ENCODE measurements around the gene GLYATL1. TPM values are rescaled to one million over a fixed set of nuclear protein-coding genes. Genes with fewer than 3 reads are reported as not detected.
"Not testable (repeated sequence)": the region's sequence is repeated elsewhere in the genome, so short reads cannot be mapped to it uniquely, and the experiment has no call there.

Gene GLYATL1
- total and polyA plus RNA-seq, 2 experiments from 2014 or later, result 6.9 to 34.1 TPM

GRCh38 chr11:58998480-58999290 lies 59.4 kb downstream of the GLYATL1 start:
- Histone ChIP-seq H3K79me2 (no peaks in the 10 kb centered on the region), H2AFZ (no peak overlapping the region), H3K4me3 (no peak overlapping the region), H3K4me2 (no peak overlapping the region), H3K27me3 (no peaks in the 10 kb centered on the region), H4K20me1 (ENCODE audit: insufficient read depth, poor library complexity, severe bottlenecking) (no peaks in the 10 kb centered on the region), H3K9me3 (ENCODE audit: low read depth) (no peaks in the 10 kb centered on the region), H3K36me3 (replicated peaks; ENCODE audit: insufficient read depth, low read depth) (no peaks in the 10 kb centered on the region), H3K27ac (peak overlapping the region; percentile 82), H3K4me1 (ENCODE audit: insufficient read depth) (peaks cover 6% of the 10 kb centered on the region), H3K9me2 (replicated peaks; ENCODE audit: insufficient read depth) (no peaks in the 10 kb centered on the region)
- peak; percentile 8 for DNase-seq (ENCODE audit: low spot score)
- 64% methylated on average over 7 of the region's 7 CpGs for WGBS (ENCODE audit: low lambda C conversion rate, missing lambda C conversion rate)
- no peak for TF ChIP-seq EZH2phosphoT487 (IDR thresholded peaks at IDR 0.05; ENCODE audit: low read depth, severe bottlenecking, unreplicated experiment)
- TF ChIP-seq EZH2 (IDR thresholded peaks at IDR 0.05; ENCODE audit: borderline replicate concordance), result no peak

DNA sequence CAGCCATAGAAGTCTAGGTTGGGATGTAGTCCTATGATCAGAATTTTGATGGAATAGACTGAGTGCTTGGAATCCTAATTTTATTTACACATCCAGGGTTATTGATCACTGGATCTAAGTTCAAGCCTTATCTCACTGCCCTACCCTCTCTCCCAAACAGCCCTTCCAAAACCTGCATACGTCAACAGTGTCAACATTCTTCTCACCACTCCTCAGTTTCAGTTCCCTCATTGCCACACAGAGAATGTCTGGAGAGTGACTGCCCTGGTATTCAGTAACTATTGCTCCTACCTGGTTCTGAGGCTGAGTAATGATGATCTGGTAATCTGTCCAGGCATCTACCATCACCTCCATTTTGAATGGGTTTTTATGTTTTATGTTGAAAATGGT lies 60.0 kb downstream of the GLYATL1 start:
- Histone ChIP-seq H3K9me3 (ENCODE audit: low read depth) (no peaks in the 10 kb centered on the region), H4K20me1 (ENCODE audit: insufficient read depth, poor library complexity, severe bottlenecking) (no peaks in the 10 kb centered on the region), H2AFZ (no peak overlapping the region), H3K4me3 (no peak overlapping the region), H3K4me2 (no peak overlapping the region), H3K79me2 (no peaks in the 10 kb centered on the region), H3K36me3 (replicated peaks; ENCODE audit: insufficient read depth, low read depth) (no peaks in the 10 kb centered on the region), H3K27ac (peak overlapping the region; percentile 82), H3K9me2 (replicated peaks; ENCODE audit: insufficient read depth) (no peaks in the 10 kb centered on the region), H3K4me1 (ENCODE audit: insufficient read depth) (peaks cover 6% of the 10 kb centered on the region), H3K27me3 (no peaks in the 10 kb centered on the region)
- WGBS (ENCODE audit: low lambda C conversion rate, missing lambda C conversion rate), result 58% methylated on average over 1 of the region's 1 CpG
- peak; percentile 18 for DNase-seq (ENCODE audit: low spot score)
- TF ChIP-seq EZH2phosphoT487 (IDR thresholded peaks at IDR 0.05; ENCODE audit: low read depth, severe bottlenecking, unreplicated experiment) (no peak), EZH2 (IDR thresholded peaks at IDR 0.05; ENCODE audit: borderline replicate concordance) (no peak)
- TF ChIP-seq, protein P1, sequence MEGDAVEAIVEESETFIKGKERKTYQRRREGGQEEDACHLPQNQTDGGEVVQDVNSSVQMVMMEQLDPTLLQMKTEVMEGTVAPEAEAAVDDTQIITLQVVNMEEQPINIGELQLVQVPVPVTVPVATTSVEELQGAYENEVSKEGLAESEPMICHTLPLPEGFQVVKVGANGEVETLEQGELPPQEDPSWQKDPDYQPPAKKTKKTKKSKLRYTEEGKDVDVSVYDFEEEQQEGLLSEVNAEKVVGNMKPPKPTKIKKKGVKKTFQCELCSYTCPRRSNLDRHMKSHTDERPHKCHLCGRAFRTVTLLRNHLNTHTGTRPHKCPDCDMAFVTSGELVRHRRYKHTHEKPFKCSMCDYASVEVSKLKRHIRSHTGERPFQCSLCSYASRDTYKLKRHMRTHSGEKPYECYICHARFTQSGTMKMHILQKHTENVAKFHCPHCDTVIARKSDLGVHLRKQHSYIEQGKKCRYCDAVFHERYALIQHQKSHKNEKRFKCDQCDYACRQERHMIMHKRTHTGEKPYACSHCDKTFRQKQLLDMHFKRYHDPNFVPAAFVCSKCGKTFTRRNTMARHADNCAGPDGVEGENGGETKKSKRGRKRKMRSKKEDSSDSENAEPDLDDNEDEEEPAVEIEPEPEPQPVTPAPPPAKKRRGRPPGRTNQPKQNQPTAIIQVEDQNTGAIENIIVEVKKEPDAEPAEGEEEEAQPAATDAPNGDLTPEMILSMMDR (IDR thresholded peaks at IDR 0.05; ENCODE audit: poor library complexity), result no peak

DNA sequence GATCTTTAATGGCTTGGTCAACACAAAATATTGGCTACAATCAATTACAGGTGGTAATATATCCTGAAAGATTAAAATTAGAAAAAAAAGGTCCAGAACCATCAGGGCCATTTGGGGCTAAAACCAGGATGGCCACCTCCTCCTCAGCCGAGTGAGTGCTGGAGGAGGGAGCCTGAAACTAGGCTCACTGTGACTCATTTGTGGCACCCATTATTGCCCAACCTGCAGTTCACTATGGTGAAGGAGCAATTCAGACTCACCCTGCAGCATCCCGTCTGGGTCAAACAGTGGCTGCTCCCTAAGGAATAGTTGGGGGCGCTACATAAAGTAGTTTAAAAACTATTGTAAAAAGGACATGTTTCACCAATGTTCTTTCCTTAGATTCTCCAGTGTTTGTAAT lies 60.7 kb downstream of the GLYATL1 start:
- Histone ChIP-seq H4K20me1 (ENCODE audit: insufficient read depth, poor library complexity, severe bottlenecking) (no peaks in the 10 kb centered on the region), H3K4me1 (ENCODE audit: insufficient read depth) (peaks cover 6% of the 10 kb centered on the region), H3K27me3 (no peaks in the 10 kb centered on the region), H3K9me3 (ENCODE audit: low read depth) (no peaks in the 10 kb centered on the region), H3K79me2 (no peaks in the 10 kb centered on the region), H3K9me2 (replicated peaks; ENCODE audit: insufficient read depth) (no peaks in the 10 kb centered on the region), H3K4me2 (no peak overlapping the region), H3K36me3 (replicated peaks; ENCODE audit: insufficient read depth, low read depth) (no peaks in the 10 kb centered on the region), H2AFZ (no peak overlapping the region), H3K4me3 (no peak overlapping the region), H3K27ac (peak overlapping the region; percentile 82)
- no peak for DNase-seq (ENCODE audit: low spot score)
- no peak for TF ChIP-seq EZH2phosphoT487 (IDR thresholded peaks at IDR 0.05; ENCODE audit: low read depth, severe bottlenecking, unreplicated experiment)
- TF ChIP-seq EZH2 (IDR thresholded peaks at IDR 0.05; ENCODE audit: borderline replicate concordance), result no peak
- TF ChIP-seq, protein P1 (IDR thresholded peaks at IDR 0.05; ENCODE audit: poor library complexity), result no peak
- 68% methylated on average over 3 of the region's 3 CpGs for WGBS (ENCODE audit: low lambda C conversion rate, missing lambda C conversion rate)

GRCh38 chr11:59002006-59002405 lies 62.7 kb downstream of the GLYATL1 start:
- 46% methylated on average over 2 of the region's 2 CpGs for WGBS (ENCODE audit: low lambda C conversion rate, missing lambda C conversion rate)
- not testable (repeated sequence) for H2AFZ ChIP-seq; H3K9me3 ChIP-seq (ENCODE audit: low read depth); H3K4me3 ChIP-seq; H3K79me2 ChIP-seq; H3K4me2 ChIP-seq; H3K27me3 ChIP-seq; H3K36me3 ChIP-seq (replicated peaks; ENCODE audit: insufficient read depth, low read depth); H3K9me2 ChIP-seq (replicated peaks; ENCODE audit: insufficient read depth); DNase-seq (ENCODE audit: low spot score); H3K27ac ChIP-seq; H4K20me1 ChIP-seq (ENCODE audit: insufficient read depth, poor library complexity, severe bottlenecking); H3K4me1 ChIP-seq (ENCODE audit: insufficient read depth)

Other genes with a start within 250 kb of the GLYATL1 start
- gene GLYAT, start 207.5 kb upstream of the GLYATL1 start, total RNA-seq, result 0.77 and 3.1 TPM in 2 replicates
- gene GLYAT, start 207.5 kb upstream of the GLYATL1 start, polyA plus RNA-seq, result 1.6 and 3.4 TPM in 2 replicates
- gene GLYATL2, start 94.8 kb upstream of the GLYATL1 start, total RNA-seq, result 0.36 and 0.90 TPM in 2 replicates
- not detected in 2 replicates for gene GLYATL2, start 94.8 kb upstream of the GLYATL1 start, polyA plus RNA-seq
- not detected in 2 replicates for gene GLYATL1B, start 146.8 kb downstream of the GLYATL1 start, total RNA-seq
- 0.28 TPM in 1 of 2 replicates, not detected in the other for gene GLYATL1B, start 146.8 kb downstream of the GLYATL1 start, polyA plus RNA-seq
- 4.2 and 5.4 TPM in 2 replicates for gene FAM111B, start 167.7 kb downstream of the GLYATL1 start, total RNA-seq
- gene FAM111B, start 167.7 kb downstream of the GLYATL1 start, polyA plus RNA-seq, result 1.8 and 2.2 TPM in 2 replicates
- gene FAM111A, start 203.4 kb downstream of the GLYATL1 start, total RNA-seq, result 36.8 and 43.2 TPM in 2 replicates
- 16.8 and 20.0 TPM in 2 replicates for gene FAM111A, start 203.4 kb downstream of the GLYATL1 start, polyA plus RNA-seq
- gene DTX4, start 232.6 kb downstream of the GLYATL1 start, total RNA-seq, result 26.2 and 27.5 TPM in 2 replicates
- gene DTX4, start 232.6 kb downstream of the GLYATL1 start, polyA plus RNA-seq, result 13.6 and 15.4 TPM in 2 replicates